Right lobe of liver (tissue), 4 donors: Measurements from ENCODE around the gene MYCBP2.

Source experiments
- CTCF ChIP-seq, 4 donors: fragments of 200-600 bp in 3 of 4; fragments of 450-650 bp in 1 of 4; IDR thresholded peaks; one replicate each; pipeline versions ENCODE4 v1.5.1 to v1.8.0; 2016 to 2022; ENCODE audit warnings: antibody characterized with exemption in 4 of 4, mild to moderate bottlenecking in 2 of 4
- POLR2A ChIP-seq: fragments of 450-650 bp; IDR thresholded peaks from one replicate; pipeline ENCODE4 v1.6.1; 2017; ENCODE audit warnings: antibody characterized with exemption, mild to moderate bottlenecking
- donor health status: DM: no; HTN: no; CAD: no.
- donor health status: DM: no; HTN: no; CAD: no.
- donor health status: DM: no; HTN: yes; CAD: no.

- no peak for TF ChIP-seq CTCF (IDR thresholded peaks at IDR 0.05)
- TF ChIP-seq POLR2A, result no peak
Measured at GRCh38 chr13:77019756-77020155, 307.1 kb downstream of the MYCBP2 start.
